HG02840 (cell line): ENCODE data around the gene ALOX5AP.

Experiments used
- ATAC-seq: cut with Tn5 transposase; IDR thresholded peaks from one replicate; pipeline ENCODE4 v1.9.1; 2021; ENCODE audit warnings: mild to moderate bottlenecking, moderate library complexity, moderate number of reproducible peaks; ENCODE audit not compliant: unreplicated experiment, low FRiP score

ALOX5AP gene

DNA sequence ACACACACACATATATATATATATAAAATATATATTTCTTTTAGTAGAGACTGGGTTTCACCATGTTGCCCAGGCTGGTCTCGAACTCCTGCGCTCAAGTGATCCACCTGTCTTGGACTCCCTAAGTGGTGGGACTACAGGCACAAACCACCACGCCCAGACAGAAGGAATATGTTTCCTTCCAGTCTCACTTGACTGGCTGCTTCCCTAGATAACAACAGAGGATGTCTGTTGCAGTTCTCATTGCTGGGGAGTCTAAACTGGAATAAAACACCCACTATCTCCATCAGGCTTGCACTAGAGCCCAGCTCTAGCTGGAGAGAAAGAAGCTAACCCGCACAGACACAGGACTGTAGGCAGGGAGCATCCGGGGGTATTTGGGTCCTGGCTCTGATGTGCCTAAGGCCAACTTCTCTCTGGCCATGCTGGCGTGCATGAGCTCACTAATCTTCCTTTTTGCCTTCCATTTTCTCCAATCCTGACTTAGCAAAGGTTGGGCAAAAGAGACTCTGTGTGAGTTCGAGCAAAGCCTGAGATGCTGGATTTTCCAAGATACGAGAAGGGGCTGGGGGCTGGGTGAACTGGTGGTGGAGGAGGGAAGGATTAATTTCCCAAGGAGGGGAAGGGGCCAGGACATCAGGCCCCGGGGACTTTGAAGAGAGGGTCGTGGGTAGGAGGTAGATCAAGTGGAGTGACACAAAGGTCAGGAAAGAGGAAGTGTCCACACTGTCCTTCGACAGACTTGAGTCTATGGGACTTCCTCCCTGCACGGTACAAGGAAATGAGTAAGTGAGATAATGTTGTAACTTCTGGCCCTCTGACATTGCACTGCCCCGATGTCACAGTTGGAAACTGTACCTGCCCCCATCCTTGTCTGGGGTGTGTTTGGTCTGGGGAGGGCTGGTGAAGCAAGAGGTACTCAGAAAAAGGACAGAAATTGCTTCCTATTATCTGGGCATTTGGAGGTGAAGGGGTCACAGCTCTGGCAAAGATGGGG, 22.5 kb upstream of the ALOX5AP start:
- no peak for ATAC-seq

DNA sequence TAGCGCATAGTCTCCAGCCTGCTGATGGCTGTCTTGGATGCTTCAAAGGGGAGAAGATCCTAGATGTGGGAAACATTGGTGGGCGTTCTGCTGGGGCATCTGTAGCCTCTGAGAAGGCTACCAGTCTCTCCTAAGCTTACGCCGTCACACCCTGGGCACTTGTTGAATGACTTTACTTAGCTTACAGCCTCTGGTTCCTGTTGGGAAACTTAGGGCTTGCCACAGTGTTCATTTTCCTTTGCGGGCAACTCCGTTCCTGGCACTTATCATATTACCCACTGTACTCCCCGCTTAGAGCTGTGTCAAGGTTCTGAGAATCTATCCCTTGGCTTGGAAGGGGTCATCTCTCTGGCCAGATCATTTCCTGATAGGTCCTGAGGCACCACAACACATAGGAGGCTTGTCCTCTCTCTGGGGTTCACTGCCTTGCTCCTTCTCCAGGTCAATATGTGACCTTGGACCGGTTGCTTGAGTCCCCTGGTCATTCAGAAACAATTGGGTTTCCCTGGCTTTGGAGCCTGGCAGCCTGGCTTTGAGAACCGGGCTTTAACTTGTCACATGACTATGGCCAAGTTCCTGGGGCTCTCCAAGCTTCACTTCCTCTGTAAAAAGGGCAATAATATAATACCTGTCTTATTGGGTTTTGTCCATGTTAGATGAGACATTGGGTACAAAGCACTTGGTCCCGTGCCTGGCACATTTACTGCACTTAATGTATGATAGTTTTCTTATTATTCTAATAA, 20.5 kb upstream of the ALOX5AP start:
- ATAC-seq = no peak

- no peak for ATAC-seq
These were observed 20.0 kb upstream of the ALOX5AP start for GRCh38 chr13:30715372-30715756.

DNA sequence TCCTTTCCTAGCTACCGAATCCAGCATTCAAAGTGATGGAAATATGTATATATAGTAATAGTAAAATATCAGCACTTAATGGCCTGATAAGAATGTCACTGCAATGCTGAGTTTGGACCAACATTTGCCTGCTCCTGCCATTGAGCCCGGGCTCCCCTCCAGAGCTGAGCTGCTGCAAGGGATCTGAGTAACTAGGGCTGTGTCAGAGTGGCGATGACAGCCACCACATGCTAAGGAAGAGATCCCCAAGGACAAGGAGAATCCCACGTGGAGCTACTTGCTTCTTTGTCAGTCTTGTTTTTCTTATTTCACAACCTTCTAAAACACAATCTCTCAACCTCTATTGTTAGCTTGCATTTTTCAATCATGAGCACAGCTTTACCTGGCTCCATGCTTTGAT, 19.5 kb upstream of the ALOX5AP start:
- no peak for ATAC-seq

DNA sequence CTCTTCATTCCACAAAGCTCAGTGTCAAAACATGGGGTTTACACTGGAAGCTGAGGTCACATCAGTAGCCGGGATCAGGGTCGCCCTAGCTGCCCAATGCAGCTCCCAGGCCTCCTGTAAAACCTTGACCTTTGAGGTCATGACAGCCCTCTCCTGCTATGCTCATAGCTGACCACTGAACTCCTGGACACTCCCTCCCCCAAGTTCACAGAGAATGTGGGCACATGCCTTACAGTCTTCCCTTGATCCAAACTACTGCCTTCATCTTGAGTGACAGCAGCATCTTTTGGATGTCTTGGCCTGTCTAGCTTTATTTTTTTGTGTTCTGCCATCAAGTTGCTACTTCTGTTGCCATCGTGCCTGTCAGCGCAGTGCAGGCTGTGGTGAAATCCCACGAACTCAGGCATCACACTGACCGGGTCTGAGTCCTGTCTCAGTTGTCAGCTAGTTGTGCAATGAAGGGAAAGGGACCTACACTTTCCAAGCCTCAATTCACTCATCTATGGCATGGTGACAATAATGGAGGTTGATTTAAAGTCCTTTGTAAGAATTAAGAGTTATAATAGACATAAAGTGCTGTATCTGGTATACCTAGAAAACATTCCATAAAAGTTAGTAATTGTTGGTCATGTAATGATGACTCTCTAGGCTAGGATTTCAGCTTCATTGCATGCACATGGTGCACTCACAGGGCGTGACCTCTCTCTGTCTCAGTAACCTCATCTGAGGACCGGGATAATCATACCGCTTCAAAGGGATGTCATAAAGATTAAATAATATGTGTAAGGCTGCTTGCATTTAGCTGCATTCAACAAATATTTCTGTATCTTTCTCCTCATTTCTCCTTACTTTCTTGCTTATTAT, 16.4 kb upstream of the ALOX5AP start:
- no peak for ATAC-seq

GRCh38 chr13:30719525-30719914, 15.8 kb upstream of the ALOX5AP start:
- no peak for ATAC-seq

GRCh38 chr13:30720172-30720869, 15.0 kb upstream of the ALOX5AP start:
- ATAC-seq = peak; percentile 61

- ATAC-seq = no peak
These were observed 13.4 kb upstream of the ALOX5AP start for GRCh38 chr13:30721936-30722335.

- ATAC-seq = no peak
These were observed 13.0 kb upstream of the ALOX5AP start for GRCh38 chr13:30722361-30722760.

- no peak for ATAC-seq
These were observed 10.6 kb upstream of the ALOX5AP start for GRCh38 chr13:30724778-30725177.

GRCh38 chr13:30725326-30726085, 9.8 kb upstream of the ALOX5AP start:
- no peak for ATAC-seq

GRCh38 chr13:30726192-30726591, 9.2 kb upstream of the ALOX5AP start:
- ATAC-seq = no peak

GRCh38 chr13:30727491-30728355, 7.6 kb upstream of the ALOX5AP start:
- no peak for ATAC-seq

- ATAC-seq = no peak
These were observed 5.5 kb upstream of the ALOX5AP start for GRCh38 chr13:30729801-30730200.

GRCh38 chr13:30730526-30730925, 4.8 kb upstream of the ALOX5AP start:
- ATAC-seq = no peak

- no peak for ATAC-seq
These were observed 3.8 kb upstream of the ALOX5AP start for GRCh38 chr13:30731361-30732045.

GRCh38 chr13:30732046-30732390, 3.3 kb upstream of the ALOX5AP start:
- ATAC-seq = no peak

DNA sequence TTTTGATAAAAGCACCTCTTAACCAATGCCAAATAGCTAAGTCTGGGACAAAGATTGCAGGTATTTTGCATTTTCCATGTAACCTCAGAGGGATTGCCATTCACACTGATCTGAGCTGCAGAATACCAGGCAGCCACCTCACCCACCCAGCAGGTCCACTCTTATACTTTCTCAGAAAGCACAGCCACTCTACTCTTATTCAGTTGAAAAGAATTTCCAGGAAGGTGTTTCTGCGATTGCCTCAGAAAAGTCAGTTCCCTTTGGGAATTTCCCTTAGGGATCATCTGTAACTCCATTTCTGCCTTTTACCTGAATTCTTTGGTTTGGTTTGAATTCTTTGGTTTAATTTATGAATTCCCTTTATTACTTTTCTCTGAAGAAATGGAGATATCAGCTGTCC, 904 bp upstream of the ALOX5AP start:
- ATAC-seq = no peak
